Measurements from ENCODE around the gene IL11RA. TPM values are rescaled to one million over a fixed set of nuclear protein-coding genes. Genes with fewer than 3 reads are reported as not detected.

The IL11RA gene
- total RNA-seq (2014; rRNA removed; shearing (Covaris generic)): 4.8 and 6.2 TPM in 2 replicates
- polyA plus RNA-seq (2015; cell fraction: cytosol; rRNA removed): 4.5 TPM in 2 replicates
- polyA plus RNA-seq (2015; cell fraction: nucleus; rRNA removed): 12.8 and 15.5 TPM in 2 replicates

GRCh38 chr9:34651876-34652601 lies at the start of gene IL11RA:
Gene IL11RA, plus strand, starts transcription at chr9:34652185. Its CDS starts 3,033 bp downstream, at chr9:34655218.
- DNase-seq (ENCODE audit: low read depth): peak; percentile 82

- peak; percentile 65 for DNase-seq (ENCODE audit: low read depth)
Observed at GRCh38 chr9:34603610-34604231, 48.3 kb upstream of the IL11RA start.

GRCh38 chr9:34606190-34606589 lies 45.8 kb upstream of the IL11RA start:
- DNase-seq (ENCODE audit: low read depth): no peak

- DNase-seq (ENCODE audit: low read depth): no peak
Observed at GRCh38 chr9:34606905-34607304, 45.1 kb upstream of the IL11RA start.

- DNase-seq (ENCODE audit: low read depth): no peak
Observed at GRCh38 chr9:34607331-34607730, 44.7 kb upstream of the IL11RA start.

GRCh38 chr9:34610434-34611206 lies 41.4 kb upstream of the IL11RA start:
- no peak for DNase-seq (ENCODE audit: low read depth)

GRCh38 chr9:34611251-34611810 lies 40.7 kb upstream of the IL11RA start:
- no peak for DNase-seq (ENCODE audit: low read depth)

- peak; percentile 59 for DNase-seq (ENCODE audit: low read depth)
Observed at GRCh38 chr9:34611811-34612787, 39.9 kb upstream of the IL11RA start, which contains the start of gene RPP25L. Gene RPP25L, minus strand, starts transcription at chr9:34612097. Its CDS starts 801 bp downstream, at chr9:34611296.

GRCh38 chr9:34612788-34613390 lies 39.1 kb upstream of the IL11RA start:
- DNase-seq (ENCODE audit: low read depth): peak; percentile 67

- no peak for DNase-seq (ENCODE audit: low read depth)
Observed at GRCh38 chr9:34615132-34615531, 36.9 kb upstream of the IL11RA start.

GRCh38 chr9:34620061-34620994 lies 31.7 kb upstream of the IL11RA start, which contains the start of gene DCTN3:
Gene DCTN3, minus strand, starts transcription at chr9:34620495. Its CDS starts 31 bp downstream, at chr9:34620464.
- DNase-seq (ENCODE audit: low read depth): peak; percentile 90

- no peak for DNase-seq (ENCODE audit: low read depth)
Observed at GRCh38 chr9:34623374-34624235, 28.4 kb upstream of the IL11RA start.

GRCh38 chr9:34624475-34625185 lies 27.4 kb upstream of the IL11RA start:
- DNase-seq (ENCODE audit: low read depth): no peak

- no peak for DNase-seq (ENCODE audit: low read depth)
Observed at GRCh38 chr9:34625186-34625486, 26.8 kb upstream of the IL11RA start.

GRCh38 chr9:34627716-34628655 lies 24.0 kb upstream of the IL11RA start:
- DNase-seq (ENCODE audit: low read depth): no peak
